ENCODE data around the gene SEMA3A.

Gene SEMA3A

GRCh38 chr7:84017651-84018050 is 176.9 kb downstream of the SEMA3A start:
- no peak for DNase-seq

GRCh38 chr7:84013616-84014240 is 180.9 kb downstream of the SEMA3A start:
- DNase-seq = no peak

DNA sequence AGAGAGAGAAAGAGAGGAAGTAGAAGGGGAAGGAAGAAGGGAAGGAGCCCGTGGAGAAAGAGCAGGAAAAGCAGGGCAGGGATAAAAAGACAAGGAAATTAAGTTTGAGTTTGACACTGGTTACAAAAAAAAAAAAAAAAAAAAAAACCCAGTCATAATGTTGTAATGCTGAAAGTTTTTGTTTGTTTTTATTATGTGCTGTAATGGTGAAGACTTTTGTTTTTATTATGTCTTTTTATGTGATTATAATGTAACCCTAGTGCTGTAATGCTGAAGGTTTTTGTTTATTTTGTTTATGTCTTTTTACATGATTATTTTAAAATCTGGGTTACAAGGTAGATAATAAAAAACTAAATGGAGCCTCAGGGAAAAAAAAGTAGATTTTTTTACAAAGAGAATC is 184.8 kb downstream of the SEMA3A start:
- DNase-seq = no peak

DNA sequence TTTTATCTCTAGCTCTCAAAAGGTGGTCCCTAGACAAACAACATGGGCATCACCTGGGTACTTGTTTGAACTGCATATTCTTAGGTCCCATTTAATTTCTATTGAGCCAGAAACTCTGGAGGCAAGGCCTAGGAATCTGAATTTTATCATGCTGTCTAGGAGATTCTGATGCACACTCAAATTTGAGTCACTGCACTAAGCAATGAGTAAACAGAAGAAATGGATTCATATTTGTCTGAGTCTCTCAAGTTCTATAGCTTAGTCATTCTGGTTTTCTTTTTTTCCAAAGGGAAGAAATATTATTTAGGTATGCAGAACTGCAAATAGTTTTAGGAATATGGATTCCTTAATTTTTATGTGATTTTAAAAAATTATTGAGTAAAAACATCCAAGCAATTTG is 185.5 kb downstream of the SEMA3A start:
- no peak for DNase-seq

GRCh38 chr7:84003191-84003590 is 191.4 kb downstream of the SEMA3A start:
- no peak for DNase-seq

DNA sequence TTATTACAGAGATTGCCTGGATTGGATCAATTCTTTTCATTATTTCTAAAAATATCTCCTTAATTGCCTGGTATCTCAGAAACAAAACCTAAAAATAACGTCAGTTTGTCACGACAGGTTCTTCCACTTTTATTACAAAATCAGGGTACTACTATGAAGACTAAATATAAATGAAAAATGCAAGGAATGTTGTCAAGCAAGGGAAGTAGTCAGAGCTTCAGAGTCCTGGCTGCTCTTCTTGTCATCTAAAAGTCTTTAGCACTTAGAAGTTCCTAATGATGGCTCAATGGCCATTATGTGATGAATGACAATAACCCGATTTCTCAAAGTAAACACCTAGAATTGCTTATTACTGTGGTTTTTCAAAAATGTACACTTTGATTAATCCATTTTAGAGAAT is 192.2 kb downstream of the SEMA3A start:
- no peak for DNase-seq

- DNase-seq = no peak
Measured at GRCh38 chr7:83996879-83997278, 197.7 kb downstream of the SEMA3A start.

DNA sequence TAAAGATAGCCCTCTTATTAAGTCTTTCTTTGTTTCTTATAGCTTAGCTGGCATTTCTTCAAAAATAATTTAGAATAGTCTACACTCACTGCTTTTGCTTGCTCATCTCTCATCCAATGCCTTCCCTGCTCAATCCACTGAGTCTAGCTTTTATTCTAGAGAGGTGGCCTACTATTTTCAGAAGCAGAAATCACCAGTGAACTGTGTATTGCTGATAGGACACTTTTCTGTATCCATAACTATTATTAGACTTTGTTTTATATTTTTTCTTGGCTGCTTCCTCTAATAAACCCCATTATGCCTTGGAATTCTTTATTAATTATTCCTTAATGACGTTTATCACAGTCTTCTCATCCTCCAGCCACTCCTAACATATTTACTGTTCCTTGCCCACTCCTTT is 206.8 kb downstream of the SEMA3A start:
- DNase-seq = no peak

DNA sequence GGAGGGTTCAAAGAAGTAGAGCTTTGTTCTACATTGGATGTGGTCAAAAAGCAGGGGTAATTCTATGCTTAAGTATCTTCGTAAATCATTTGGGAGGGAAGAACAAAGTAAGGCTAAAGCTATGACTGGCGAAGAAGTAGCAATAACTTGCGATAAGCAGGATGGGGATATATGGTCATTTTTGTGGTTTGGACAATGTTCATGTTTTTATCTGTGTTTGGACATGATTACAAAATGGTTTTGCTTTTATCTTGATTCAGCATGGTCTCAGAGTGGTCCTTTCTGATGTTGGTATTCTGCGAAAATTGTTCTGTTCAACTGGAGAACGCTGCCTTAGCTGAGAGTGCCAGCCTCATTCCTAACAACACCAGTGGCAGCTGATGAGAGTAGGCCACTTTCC is 208.8 kb downstream of the SEMA3A start:
- DNase-seq = no peak

GRCh38 chr7:83984591-83984990 is 210.0 kb downstream of the SEMA3A start:
- no peak for DNase-seq

DNA sequence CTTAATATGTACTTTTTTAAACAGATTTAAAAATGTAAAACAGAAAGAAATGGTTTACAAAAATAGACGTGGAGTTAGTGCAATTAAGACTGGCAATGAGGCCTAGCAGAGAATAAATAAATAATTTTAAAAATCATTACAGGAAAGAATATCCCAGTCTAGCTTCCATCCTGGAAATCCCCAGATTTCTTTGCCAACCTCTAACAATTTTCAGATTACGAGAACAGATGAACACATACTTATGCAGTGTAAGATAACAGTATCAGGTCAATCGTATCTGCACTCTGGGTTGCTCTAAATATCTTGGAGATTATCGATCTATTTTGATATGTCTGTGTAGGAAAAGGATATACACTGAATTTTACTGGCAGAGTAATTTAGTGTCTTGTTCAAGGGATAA is 210.5 kb downstream of the SEMA3A start:
- no peak for DNase-seq

DNA sequence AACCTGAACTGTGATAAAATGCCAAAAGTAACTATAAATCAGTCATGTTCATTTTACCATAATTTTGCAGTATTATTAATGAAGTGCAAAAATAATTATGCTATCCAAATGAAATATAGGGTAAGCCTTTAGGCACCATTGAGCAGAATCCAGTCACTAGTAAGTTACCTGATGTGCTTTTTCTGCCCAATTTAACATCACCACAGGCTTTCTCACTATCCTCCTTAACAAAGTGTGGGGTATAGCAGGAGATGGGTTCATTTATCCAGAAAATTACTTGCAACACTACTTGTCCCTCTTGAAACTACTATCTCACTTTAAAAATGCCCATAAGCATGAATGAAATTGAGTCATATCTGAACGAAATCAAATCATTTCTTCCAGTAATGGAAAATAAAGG is 211.0 kb downstream of the SEMA3A start:
- DNase-seq = no peak

GRCh38 chr7:83976302-83976701 is 218.3 kb downstream of the SEMA3A start:
- DNase-seq = peak in 2 of 51 donors; percentile 1 to 41

DNA sequence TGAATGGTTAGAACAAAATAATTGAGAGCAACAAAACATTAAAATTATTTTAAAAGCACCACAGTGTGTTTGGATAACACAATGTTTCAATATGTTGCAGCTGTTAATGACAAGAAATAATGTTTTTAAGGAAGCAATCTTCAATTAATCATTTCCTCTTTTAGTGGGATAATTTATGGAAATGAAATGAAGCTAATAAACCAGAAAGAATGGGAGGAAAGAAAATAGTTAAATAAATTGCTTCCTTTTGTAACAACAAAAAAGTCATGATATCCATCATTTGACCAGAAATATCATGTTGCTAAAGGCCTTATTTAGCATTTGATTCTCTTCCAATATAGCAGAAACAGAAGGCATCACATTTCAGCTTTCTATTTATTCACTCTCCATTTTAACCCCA is 224.5 kb downstream of the SEMA3A start:
- no peak for DNase-seq

DNA sequence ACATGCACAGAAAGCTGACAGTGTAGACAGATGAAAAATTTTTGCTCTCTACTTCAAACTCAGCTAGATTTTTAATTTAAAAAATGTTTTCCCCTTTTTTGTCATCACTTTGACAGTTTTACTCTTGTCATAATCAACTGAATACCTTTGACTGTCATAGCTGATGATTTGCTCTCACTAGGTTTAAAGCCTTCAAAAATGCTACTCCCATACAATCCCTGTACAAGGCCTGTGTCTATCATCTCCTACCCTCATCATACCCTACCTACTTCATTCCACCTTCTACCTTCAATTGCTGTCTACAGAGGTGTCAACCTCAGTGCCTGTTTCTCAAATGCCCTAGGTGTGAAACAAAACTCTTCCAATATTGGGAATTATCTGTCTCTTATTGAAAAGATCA is 230.3 kb downstream of the SEMA3A start:
- no peak for DNase-seq

GRCh38 chr7:83957333-83957732 is 237.3 kb downstream of the SEMA3A start:
- DNase-seq = no peak

DNA sequence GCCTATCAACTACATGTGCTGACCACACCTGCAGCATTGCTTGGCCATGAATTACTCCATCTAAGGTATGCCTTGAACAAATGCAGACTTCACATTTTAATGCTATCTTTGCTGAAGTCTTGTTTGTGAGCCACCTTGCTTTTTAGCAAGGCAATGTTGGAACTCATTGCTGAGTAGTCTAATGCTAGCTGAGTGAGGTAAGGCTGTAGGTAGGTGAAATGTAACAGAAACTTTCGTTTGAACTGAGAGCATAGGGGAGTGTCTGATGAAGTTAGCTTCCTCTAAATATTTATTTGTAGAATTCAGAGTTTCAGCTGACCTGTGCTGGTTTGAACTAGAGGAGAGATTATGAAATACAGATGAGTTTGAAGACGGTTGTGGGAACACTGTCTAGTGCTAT is 238.5 kb downstream of the SEMA3A start:
- no peak for DNase-seq

DNA sequence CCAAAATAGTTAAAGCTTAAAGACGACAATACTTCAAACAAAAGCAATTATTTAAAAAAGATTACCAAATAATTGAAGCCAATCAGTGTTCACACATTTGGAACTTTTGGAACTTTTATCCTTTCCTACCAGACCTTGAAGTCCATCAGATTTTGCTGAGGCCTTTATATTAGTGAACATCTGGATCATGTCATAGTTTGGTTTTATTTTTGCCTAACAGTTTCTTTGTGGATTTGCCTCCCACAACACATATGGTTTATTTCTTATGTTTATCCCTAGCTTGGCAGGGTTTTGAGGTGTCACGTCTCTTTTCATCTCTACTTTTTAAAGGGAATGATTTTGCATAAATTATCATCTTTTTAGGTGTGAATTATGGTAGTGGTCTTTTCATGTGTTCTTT is 242.4 kb downstream of the SEMA3A start:
- DNase-seq = no peak

DNA sequence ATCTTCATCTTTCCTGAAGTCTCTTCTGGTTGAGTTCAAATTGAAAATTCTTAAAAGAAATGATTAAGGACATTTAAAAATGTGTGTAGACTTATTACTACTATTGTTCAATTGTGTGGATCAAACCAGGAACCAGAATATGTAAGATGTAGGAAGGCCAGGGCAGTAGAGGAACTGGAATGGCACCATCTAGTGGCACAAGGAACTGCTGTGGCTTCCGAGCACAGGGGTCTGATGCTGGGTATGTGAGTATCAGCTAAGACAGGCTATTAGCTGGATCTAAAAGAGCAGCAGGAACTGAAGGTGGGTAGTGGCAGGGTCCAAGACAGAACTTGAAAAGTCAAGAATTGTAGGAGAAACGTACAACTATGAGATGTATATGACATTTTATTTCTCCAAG is 247.3 kb downstream of the SEMA3A start:
- DNase-seq = peak in 13 of 51 donors; percentile 3 to 50 (median 12)

GRCh38 chr7:83946801-83947200 is 247.8 kb downstream of the SEMA3A start:
- DNase-seq = no peak

GRCh38 chr7:83941300-83941699 is 253.3 kb downstream of the SEMA3A start:
- DNase-seq = peak in 1 of 51 donors; percentile 19

DNA sequence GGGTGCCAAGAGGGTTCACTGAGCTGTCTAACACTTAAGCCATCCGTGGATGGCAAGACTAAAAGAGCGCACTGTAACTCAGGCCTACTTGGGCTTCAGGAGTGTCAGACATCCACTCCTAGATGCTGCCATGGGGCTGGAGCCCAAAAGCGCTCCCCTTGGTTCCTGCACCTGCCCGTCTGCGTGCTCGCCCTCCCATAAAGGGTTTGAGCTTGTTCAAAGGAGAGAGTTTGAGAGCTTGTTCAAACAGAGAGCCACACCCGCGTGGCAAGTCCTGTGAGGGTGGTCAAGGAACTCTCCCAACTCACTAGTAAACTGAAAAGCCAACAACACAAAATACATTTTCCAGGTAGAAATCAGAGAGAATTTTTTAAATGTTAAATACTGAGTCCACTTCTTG is 256.7 kb downstream of the SEMA3A start:
- DNase-seq = no peak

DNA sequence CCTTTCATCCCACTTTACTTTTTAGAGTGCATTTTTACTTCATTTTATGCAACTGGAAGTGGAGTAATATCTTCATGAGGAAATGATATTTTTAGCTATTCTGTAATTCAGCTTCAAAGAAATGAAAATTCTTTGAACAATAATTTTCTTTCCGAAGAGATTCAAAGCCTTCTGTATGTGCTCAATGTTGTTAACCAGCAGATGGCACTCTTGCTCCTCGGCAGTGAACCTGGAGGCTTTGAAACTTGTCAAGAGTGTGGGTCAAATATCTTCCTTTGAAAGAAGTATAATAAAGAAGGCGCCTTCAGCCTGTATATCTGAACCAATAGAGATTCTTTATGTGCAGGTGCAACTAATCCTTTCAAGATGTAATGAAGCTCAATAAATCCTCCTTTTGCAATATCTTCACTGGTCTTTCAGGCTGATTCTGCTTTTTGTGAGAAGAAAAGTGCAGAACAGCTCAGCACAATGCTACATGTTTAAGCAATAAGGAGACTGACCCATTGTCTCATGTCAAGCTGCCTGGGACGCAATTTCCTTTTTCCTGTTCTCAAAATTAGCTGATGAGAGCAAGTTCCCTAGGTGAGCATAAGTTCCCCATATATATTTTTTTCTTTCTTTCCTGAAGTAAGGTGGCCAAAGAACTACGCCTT is 258.4 kb downstream of the SEMA3A start:
- peak in 30 of 51 donors; percentile 3 to 77 (median 27) for DNase-seq
